Medulla oblongata (tissue), 1 donor: Measurements from ENCODE around the gene CYP27C1.
A peak's percentile ranks its signal among the peaks of the same experiment; 100 is the strongest.
"Not testable (repeated sequence)": the region's sequence is repeated elsewhere in the genome, so short reads cannot be mapped to it uniquely, and the experiment has no call there.

Source experiments
- DNase-seq: peaks from one replicate; pipeline ENCODE4 v3.0.0-alpha.2; 2015; ENCODE audit errors: extremely low spot score

The CYP27C1 gene

DNA sequence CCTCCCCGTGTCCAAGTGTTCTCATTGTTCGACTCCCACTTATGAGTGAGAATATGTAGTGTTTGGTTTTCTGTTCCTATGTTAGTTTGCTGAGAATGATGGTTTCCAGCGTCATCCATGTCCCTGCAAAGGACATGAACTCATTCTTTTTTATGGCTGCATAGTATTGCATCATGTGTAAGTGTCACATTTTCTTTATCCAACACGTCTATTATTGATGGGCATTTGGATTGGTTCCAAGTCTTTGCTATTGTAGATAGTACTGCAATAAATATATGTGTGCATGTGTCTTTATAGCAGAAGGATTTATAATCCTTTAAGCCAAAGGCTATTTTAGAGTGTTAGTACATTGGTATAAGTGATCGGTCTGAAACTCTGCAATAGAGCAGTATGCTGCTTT, 4.0 kb upstream of the CYP27C1 start:
- not testable (repeated sequence) for DNase-seq

DNA sequence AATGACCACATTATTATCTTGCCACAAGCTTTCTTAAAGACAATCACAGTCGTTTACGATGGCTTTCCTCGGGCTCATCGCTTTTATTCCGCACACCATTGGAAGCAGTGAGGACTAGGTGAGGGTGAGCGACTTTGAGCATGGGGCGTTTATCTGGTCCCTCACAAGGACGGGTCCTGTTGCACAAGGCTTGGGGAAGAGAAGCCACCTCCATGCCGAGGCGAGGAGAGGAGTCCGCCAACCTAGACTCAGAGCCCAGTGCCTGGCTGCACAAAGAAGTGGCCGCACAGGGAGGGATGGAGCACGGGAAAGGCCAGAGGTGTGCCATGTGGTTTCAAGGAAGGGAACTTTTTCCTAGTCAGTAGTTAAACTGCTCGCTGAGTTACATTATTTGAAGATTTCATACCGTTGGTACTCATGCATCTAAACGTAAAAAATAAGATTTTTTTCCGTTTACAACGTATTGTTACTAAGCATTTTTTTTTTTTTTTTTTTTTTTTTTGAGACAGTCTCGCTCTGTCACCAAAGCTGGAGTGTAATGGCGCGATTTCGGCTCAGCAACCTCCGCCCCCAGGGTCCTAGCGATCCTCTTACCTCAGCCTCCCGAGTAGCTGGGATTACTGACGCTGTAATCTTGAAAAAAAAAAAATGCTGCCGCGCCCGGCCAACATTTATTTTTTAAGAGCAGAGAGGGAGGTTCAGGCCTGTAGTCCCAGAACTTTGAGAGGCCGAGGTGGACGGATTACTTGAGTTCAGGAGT, 849 bp upstream of the CYP27C1 start:
- peak; percentile 17 for DNase-seq

DNA sequence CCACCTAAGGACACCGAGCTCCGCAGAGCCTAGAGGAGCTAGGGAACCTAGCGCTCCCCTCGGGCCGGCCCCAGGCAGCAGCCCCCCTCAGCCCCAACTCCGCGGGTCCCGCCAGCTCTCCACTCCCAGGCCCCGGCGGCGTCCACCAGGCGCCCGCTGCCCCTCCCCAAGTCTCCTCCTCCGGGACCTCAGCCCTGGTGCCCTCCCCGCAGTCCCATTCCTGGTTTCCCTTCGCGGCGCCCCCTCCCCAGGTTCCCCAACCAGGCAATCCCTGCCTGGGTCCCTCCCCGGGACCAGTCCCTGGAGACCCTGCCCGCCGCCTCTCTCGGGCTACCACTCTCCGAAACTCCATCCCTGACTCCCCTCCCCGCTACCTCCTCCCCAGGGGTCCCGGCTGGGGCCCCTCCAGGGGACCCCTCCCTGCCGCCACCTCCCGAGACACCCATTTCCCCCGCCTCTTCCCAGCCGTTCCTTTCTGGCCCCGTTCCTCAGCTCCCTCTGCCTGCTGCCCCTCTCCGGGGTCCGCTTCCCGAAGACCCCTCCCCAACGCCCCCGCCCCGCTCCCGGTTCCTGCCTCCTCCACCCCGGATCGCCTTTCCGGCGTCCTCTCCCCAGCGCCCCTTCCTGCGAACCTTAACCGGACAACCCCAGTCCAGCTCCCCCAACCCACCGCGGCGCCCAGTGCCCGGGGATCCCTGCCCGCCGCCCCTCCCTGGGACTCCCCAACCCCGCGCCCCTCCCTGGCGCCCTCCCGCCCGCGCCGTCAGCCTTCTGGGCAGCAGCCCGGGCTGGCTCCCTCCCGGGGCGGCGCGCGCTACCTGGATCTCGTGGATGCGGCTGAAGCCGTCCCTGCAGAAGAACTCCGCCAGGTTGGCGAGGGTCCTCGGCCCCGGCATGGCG, 678 bp downstream of the CYP27C1 start:
- DNase-seq, result no peak

DNA sequence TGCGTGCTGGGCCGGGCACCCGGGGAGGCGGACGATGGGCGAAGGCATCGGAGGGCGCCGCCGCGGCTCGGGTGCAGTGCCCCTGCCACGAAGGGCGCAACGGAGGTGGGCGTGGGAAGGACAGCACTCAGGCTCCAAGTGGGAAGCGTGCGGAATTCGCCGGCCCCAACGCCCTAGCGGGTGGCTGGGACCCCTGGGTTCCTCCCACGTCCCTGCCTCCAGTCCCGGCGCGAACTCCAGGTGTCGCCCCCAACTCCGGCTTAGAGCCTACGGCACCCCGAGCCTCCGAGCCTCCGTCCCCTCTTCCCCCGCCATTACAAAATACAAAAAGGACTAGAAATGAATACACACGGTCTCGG, 1.3 kb downstream of the CYP27C1 start:
- DNase-seq, result no peak

DNA sequence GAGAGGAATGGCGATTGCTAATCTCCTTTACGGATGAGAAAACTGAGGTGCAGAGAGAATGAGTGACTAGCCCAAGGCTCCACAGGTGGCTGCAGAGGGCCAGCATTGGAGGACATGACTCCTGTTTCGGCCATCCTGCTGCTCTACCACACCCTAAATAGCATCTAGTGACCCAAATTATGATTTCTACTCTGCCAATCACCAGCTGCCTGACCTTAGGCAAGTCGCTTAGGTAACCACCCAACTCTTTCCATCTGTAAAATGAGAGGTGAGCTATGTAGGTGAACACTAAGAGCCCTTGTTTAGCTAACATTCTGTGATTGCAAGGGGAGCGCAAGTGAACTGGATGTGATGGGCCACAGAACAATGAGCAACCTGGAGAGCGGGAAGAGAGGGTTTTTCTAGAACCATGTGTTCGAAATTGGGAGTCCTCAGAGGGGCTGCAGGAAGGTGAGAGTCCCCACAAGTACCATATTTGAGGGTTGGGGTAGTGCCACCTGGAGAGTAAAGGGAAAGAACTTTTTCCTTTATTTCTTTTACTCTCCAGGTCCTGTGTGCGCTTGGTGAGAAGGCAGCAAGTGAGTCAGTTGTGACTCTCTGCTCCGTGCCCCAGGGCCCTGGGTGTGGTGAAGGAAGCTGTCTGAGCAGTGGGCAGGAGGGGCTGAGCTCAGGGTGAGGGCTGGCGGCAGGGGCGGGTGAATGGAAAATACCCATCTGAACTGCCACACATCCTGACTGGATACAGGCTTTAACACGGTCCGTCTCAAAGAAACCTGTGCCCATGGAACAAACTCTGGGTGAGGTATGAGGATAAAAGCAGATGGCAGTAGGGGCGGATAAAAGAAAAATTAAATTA, 2.4 kb downstream of the CYP27C1 start:
- no peak for DNase-seq

DNA sequence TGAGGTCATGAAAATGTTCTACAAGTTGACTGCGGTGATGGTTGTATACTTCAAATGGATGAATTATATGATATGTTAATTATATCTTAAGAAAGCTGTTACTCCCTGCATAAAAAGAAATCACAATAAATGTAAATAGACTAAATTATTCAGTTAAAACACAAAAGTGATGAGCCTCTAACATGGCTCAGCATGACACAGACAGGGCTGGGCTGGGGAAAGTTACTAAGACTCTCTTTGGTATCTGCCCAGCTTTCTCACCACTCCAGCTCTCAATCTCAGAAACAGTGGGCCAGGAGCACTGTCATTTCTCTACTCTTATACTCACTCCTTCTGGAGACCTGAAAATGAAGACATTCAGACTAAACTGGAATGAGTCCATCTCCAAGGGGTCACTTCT, 3.5 kb downstream of the CYP27C1 start:
- no peak for DNase-seq

DNA sequence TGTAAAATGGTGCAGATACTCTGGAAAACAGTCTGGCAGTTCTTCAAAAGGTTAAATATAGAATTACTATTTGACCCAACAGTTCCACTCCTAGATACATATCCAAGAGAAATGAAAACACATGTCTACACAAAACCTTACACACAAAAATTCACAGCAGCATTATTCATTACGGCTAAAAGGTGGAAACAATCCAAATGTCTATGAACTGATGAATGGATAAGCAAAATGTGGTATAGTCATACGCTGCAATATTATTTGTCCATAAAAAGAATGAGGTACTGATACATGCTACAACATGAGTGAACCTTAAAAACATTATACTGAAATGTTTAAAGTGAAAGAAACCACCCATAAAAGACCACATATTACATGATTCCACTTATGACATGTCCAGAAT, 4.0 kb downstream of the CYP27C1 start:
- DNase-seq, result no peak

DNA sequence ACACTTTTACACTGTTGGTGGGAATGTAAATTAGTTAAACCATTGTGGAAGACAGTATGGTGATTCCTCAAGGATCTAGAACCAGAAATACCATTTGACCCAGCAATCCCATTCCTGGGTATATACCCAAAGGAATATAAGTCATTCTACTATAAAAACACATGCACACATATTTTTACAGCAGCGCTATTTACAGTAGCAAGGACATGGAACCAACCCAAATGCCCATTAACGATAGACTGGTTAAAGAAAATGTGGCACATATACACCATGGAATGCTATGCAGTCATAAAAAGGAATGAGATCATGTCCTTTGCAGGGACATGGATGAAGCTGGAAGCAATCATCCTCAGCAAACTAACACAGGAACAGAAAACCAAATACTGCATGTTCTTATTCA, 5.9 kb downstream of the CYP27C1 start:
- DNase-seq, result not testable (repeated sequence)

DNA sequence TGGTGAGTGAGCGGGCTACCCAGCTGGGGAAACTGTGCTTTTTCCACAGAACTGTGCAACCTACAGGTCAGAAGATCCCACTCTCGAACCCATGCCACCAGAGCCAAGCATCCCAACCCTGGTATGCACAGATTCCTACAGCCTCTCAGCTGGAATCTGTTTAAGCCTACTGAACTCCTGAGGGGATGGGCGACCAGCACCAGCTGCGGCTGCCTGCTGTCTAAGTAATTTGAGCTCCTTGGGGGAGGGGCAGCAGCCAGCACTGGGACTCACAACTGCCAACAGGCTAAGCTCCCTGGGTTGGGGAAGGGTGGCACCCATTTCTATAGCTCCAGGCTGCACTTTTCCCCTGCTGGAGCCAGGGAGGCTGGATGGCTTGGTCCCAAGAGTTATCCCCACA, 11.8 kb downstream of the CYP27C1 start:
- no peak for DNase-seq

DNA sequence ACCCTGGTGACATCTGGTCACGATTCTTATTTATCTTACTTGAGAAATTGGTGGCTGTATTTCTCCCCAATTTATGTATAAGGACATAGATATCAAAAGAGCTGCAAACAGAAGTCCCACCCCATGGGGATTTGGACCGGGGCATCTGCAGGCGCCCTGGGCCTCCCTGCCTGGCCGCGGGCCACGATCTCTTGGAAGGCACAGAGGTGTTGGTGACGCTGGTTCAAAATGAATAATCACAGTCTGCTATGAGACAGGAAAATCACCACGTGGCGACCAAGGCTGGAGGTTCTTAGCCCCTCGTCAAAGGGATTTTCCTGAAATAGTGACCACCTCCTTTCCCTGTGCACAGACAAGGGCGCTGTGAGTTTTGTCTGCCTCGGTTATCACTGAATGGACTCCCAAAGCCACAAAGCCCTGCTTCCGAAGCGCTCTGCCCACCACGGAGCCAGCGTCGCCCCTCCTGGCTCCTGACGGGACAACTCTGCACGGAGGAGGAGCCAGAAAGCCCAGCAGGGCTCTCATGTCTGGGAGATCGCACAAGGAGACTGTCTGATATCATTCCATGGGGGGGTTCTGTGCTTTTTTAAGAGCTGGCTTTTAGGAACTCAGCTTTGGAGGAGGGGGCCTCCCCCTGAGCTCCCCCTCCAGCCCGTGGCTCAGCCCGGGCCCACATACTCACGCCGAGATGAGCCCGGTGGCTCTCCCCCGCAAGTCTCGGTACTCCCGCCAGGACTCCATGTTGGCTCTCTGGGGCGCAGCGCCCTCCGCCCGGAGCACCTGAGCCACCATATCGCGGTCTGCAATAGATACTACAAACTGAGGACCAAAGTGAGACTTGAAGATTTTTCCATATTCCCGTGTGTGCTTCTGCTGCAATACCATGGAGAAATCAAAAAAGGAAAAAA, 14.6 kb downstream of the CYP27C1 start:
- DNase-seq, result no peak

DNA sequence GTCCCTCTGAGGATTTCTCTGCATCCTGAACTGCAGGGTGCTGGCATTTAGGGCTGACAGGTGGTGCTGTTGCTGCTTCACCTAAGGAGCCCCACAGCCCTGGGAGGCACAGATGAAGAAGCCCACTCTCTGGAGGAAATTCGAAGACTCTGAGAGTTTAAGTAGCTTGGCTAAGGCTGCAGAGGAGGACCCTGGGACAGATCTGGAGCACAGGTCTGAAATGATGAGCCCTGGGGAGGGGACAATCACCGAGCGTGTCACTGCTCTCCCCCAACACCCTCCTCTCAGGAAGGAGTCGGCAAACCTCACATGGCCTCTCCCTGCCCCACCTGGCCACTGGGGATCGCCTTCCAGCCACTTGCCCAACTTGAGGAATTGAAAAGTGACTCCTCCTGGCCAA, 18.6 kb downstream of the CYP27C1 start:
- no peak for DNase-seq

DNA sequence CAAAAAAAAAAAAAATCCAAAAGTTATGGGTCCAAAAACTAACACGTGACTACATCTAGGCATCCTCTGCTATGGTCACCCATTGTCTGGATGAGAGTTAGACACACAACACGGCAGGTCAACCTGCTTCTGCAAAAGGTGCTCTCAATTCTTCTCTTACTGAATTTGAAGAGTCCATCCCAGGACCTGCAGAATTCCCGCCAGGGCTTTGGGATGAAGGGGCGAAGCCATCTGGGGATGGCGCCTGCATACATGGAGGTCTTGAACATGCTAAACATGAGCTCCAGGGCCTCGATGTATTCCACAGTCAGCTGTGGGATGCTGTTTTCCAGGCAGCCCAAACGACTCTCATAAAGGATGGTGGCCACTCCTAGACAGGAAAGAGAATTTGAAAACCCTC, 19.1 kb downstream of the CYP27C1 start:
- DNase-seq, result no peak

DNA sequence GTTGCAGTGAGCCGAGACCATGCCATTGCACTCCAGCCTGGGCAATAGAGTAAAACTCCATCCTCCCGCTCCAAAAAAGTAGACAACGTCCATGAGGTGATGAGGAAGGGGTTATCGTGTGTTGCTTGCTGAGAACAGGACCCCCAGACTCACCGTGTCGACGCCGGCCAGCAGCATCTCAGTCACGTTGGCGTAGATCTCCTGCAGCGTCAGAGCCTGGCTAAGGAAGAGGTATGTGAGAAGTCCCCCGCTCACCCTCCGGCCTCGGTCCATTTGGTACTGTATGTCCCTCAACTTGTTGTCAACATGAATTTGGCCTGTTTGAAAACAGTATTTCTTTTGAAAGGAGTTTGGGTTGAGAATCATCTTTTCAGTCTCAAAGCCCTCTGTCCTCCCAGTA, 20.9 kb downstream of the CYP27C1 start:
- no peak for DNase-seq

DNA sequence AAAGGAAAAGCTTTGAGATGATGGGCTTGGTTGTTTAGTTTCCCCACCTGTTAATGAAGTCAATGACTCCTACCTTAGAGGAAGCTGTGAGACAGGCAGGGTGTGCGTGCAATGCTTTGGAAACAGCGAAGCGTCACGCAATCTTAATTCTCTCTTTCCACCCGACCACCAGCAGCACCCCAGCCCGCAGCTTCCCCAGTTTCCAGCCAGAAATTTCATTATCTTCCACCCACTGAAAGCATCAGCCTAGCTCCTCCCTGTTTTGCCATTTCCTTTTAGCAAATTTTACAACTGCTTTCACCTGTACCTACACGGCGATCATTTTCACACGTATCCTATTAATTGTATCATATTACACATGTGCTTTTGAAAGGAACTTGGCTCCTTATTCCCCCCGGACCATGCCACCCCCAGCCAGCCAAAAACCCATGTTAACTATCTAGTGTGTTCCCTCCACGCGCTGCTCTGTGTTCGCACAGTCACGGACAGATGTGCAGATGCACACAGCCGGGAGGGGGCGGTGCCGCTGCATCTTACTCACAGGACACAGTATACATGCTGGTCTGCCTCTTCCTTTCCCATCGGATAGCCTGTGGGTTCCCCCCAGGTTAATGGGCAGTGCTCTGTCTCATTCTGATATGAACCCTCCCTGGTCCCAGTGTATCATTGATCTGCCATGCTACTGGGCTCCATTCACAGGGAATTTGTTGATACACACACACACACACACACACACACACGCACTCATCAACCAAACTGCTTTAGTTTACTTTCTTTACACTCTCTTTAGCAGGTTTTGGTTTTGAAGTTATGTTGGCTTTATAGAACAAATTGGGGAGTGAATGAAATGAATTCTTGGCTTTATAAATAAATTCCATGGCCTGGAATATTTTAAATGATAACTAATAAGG, 22.4 kb downstream of the CYP27C1 start:
- peak; percentile 41 for DNase-seq

DNA sequence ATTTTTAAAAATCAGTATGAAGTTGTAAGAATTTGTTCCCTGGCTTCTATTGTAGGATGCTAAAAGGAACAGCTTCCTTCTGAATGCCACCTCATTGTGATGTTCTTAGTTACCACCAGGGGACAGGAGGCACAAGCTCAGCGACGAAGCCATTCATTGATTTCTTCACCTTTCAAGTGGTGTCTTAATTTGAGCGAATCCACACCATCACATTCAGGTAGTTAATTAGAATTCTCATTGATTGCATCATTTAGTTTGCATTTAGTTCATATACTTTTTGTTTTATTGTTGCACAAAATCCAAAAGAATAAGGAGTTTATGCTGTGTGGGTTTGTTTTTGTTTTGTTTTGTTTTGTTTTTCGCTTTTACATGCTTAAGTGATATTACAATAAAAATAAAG, 23.1 kb downstream of the CYP27C1 start:
- no peak for DNase-seq

DNA sequence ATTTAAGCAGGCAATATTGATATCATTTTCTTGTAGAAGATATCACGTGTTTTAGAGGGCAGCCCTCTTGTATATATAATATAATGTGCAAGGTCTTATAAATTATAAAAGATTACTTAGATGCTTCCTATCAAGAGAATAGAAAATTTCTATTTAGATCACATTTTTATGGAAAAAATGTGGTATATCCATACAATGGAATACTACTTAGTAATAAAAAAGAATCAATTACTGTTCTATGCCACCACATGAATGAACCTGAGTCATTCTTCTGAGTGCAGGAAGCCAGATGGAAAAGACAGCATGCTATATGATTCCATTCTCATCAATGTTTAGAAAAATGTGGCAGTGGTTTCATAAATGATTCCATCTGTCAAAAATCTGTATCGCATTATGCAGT, 23.6 kb downstream of the CYP27C1 start:
- no peak for DNase-seq

DNA sequence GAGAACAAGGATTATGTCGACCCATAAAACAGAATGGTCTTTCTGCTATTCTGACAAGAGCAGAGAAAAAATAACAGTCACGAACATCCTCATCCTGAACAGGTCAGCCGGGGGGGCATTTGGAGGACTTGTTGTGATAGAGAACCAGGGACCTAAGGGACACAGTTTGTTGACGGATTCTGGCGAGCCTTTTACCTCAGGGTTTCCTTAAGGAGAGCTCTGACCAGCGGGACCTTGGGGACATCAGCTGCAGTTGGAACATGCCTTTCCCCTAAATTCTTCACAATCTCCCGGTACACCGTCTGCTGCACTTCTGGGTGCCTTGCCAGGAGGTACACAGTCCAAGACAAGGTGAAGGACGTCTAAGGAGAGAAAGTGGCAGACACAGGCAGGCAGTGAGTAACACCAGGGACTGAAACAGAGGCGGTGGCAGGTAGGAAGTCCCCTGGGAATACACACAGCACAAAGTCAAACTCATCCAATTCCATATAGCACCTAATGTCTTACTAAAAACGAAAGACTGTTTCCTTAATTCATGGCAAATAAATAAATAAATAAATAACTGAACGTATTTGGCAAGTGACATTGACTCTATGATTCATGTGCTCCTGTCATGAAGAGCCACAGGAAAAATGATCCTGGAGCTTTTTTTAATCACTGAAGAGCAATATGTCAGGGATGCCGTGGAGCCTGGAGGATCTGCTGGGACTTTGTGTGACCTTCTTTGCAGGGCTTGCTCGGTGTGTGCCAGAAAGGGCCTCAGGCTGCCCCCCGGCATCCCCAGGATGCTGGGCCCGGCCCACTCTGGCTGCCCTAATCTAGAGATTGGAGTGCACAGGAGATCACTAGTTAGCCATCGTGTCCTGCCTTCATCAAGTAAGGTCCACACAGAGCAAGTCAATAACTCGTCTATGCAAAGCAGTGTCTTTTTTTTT, 24.7 kb downstream of the CYP27C1 start:
- no peak for DNase-seq

DNA sequence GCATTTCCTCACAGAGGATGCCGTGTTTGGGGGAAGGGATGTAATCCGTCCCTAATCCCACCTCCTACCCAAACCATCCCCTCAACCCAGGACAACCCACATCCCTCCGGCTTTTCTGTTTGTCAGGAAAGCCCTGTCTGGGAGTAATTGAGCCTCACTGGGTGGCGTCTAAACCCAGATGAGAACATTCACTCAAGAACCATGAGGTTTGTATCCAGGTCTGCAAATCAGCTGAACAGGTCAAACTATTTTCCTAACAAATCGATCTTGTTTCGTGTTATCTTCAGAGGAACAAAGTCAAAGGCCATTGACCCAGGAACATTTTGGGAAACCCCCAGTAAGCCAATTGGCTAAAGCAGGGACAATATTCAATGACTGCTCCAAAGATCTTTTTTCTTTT, 25.7 kb downstream of the CYP27C1 start:
- DNase-seq, result no peak

DNA sequence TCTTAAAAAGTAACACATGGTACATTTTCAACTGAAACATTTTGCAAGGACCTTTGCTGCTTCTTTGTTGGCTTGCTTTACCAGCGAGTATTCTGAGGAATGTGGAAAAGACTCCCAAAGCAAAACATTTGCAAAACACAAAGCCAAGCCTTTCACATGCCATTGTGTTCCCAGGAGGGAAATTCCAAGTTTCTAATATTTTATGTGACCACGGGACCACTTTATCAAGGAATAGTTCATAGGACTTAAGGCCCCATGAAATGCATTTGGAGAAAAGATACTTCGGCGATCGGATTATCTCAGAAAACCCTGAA, 26.2 kb downstream of the CYP27C1 start:
- no peak for DNase-seq
